T-cell (primary cell): Measurements from ENCODE around the gene ARHGAP25. TPM values are rescaled to one million over a fixed set of nuclear protein-coding genes. Genes with fewer than 3 reads are reported as not detected.
A peak's percentile ranks its signal among the peaks of the same experiment; 100 is the strongest.

Source experiments
- ATAC-seq, 4 experiments: fragments of 200-7000 bp in 3 of 4; fragments of 150-1000 bp in 1 of 4; cut with Tn5 transposase; replicated peaks in 1 of 4; 1 replicate in 3 of 4; 2 replicates in 1 of 4; pipeline ENCODE4 v1.10.0; 2021; ENCODE audit warnings: moderate library complexity in 3 of 4, mild to moderate bottlenecking in 2 of 4, moderate number of reproducible peaks in 1 of 4
- CTCF ChIA-PET, 2 donors: fragments of 300-600 bp; sonication (Branson Sonifier 250); formaldehyde crosslinking; loops; one replicate each; lab custom pipeline; 2022; ENCODE audit warnings: antibody characterized with exemption in 2 of 2; lab: Charles Lee
- POLR2A ChIA-PET, 2 donors: fragments of 300-600 bp; sonication (Branson Sonifier 250); formaldehyde crosslinking; loops; one replicate each; lab custom pipeline; 2022; ENCODE audit warnings: antibody characterized with exemption in 2 of 2; lab: Charles Lee
- DNase-seq, 35 experiments: peaks; one replicate each; pipeline versions ENCODE4 v3.0.0 to v3.0.0-alpha.2; 2013 to 2023
- H3K27ac ChIP-seq: one replicate; pipeline ENCODE4 v1.5.1; 2013; ENCODE audit warnings: low read length
- H3K27me3 ChIP-seq, 2 experiments: replicated peaks in 1 of 2; 1 replicate in 1 of 2; 2 replicates in 1 of 2; pipeline versions ENCODE4 v1.6.1 to v1.7.0; 2013; ENCODE audit warnings: low read length in 1 of 2, mixed read lengths in 1 of 2; ENCODE audit not compliant: control insufficient read depth in 2 of 2, insufficient read depth in 2 of 2; ENCODE audit errors: extremely low read depth in 1 of 2
- H3K36me3 ChIP-seq, 2 donors: 1 replicate in 1 of 2; 2 replicates in 1 of 2; pipeline versions ENCODE4 v1.6.1 to v1.7.0; 2013; ENCODE audit warnings: low read length in 1 of 2; ENCODE audit not compliant: control insufficient read depth in 2 of 2, insufficient read depth in 1 of 2; ENCODE audit errors: extremely low read depth in 1 of 2
- H3K4me1 ChIP-seq, 2 experiments: 1 replicate in 1 of 2; 2 replicates in 1 of 2; pipeline versions ENCODE4 v1.6.1 to v1.7.0; 2013; ENCODE audit warnings: low read length in 2 of 2, mixed read lengths in 1 of 2; ENCODE audit not compliant: insufficient read depth in 2 of 2, control insufficient read depth in 1 of 2; ENCODE audit errors: extremely low read depth in 1 of 2
- H3K4me3 ChIP-seq, 2 donors: 1 replicate in 1 of 2; 2 replicates in 1 of 2; pipeline versions ENCODE4 v1.5.1 to v1.7.0; 2013; ENCODE audit warnings: mild to moderate bottlenecking in 2 of 2, low read length in 1 of 2, moderate library complexity in 1 of 2; ENCODE audit not compliant: control insufficient read depth in 1 of 2; ENCODE audit errors: extremely low read depth in 1 of 2
- H3K9me3 ChIP-seq: 2 replicates; pipeline ENCODE4 v1.7.0; 2013
- H3K27ac Mint-ChIP-seq, 2 donors: one replicate each; pipeline ENCODE4 v1.8.0; 2020 to 2021; ENCODE audit warnings: mild to moderate bottlenecking in 2 of 2, mixed read lengths in 2 of 2
- H3K27me3 Mint-ChIP-seq, 2 donors: one replicate each; pipeline ENCODE4 v1.8.0; 2021 to 2022; ENCODE audit warnings: mixed read lengths in 2 of 2
- H3K36me3 Mint-ChIP-seq: one replicate; pipeline ENCODE4 v1.8.0; 2021; ENCODE audit warnings: mixed read lengths
- H3K4me1 Mint-ChIP-seq, 3 donors: one replicate each; pipeline ENCODE4 v1.8.0; 2020 to 2022; ENCODE audit warnings: mixed read lengths in 3 of 3, mild to moderate bottlenecking in 1 of 3
- H3K4me3 Mint-ChIP-seq, 3 donors: one replicate each; pipeline ENCODE4 v1.8.0; 2020 to 2022; ENCODE audit warnings: mild to moderate bottlenecking in 3 of 3, mixed read lengths in 3 of 3, moderate library complexity in 3 of 3
- H3K9me3 Mint-ChIP-seq, 3 donors: one replicate each; pipeline ENCODE4 v1.8.0; 2020 to 2022; ENCODE audit warnings: mixed read lengths in 3 of 3
- WGBS: methylation state at CpG from one replicate; pipeline ENCODE4 v1.1.5; 2013; ENCODE audit warnings: missing lambda C conversion rate; ENCODE audit not compliant: insufficient coverage; 5-methylcytosine and 5-hydroxymethylcytosine counted together
- total RNA-seq, 35 experiments: library from RNA in 6 of 35; stranded (reverse) in 6 of 35; fragments of 120-200 nt in 1 of 35; gene quantifications; one replicate each; pipeline versions ENCODE4 v1.2.1 to v1.2.4 and lab custom pipeline; 2013 to 2026

ARHGAP25 gene
- total RNA-seq, 5 donors from 2014 or later (not counting 1 experiment from before 2014, with no cell fraction given) = 103 to 134 (median 123) TPM

- no peaks in the 10 kb centered on the region for H3K9me3 ChIP-seq
- Mint-ChIP-seq H3K9me3 (no peaks in the 10 kb centered on the region), H3K4me1 (peaks cover 12 to 21% (median 15%) of the 10 kb centered on the region in 3 donors), H3K36me3 (no peaks in the 10 kb centered on the region), H3K4me3 (no peak overlapping the region), H3K27ac (no peak overlapping the region), H3K27me3 (peaks cover 0 to 3% of the 10 kb centered on the region in 2 donors)
- H3K27me3 ChIP-seq = no peaks in the 10 kb centered on the region
- WGBS = 98% methylated on average over 3 of the region's 3 CpGs
- DNase-seq = no peak
- ATAC-seq = no peak
- H3K4me1 ChIP-seq = peaks cover 3 to 5% of the 10 kb centered on the region in 2 experiments
- ChIA-PET CTCF (no interaction called here), POLR2A (no interaction called here)
- no peak overlapping the region for H3K27ac ChIP-seq
- H3K4me3 ChIP-seq = no peak overlapping the region
- no peaks in the 10 kb centered on the region for H3K36me3 ChIP-seq
These were observed 28.0 kb upstream of the ARHGAP25 start for GRCh38 chr2:68706637-68707036.

- H3K4me3 Mint-ChIP-seq = no peak overlapping the region
These were observed 26.0 kb upstream of the ARHGAP25 start for GRCh38 chr2:68708629-68709028.

GRCh38 chr2:68709421-68709911 is 25.1 kb upstream of the ARHGAP25 start:
- no peak overlapping the region for H3K4me3 Mint-ChIP-seq
- Histone ChIP-seq H3K4me3 (no peak overlapping the region), H3K36me3 (no peaks in the 10 kb centered on the region), H3K4me1 (peaks cover 3 to 5% of the 10 kb centered on the region in 2 experiments), H3K27me3 (no peaks in the 10 kb centered on the region), H3K27ac (no peak overlapping the region), H3K9me3 (no peaks in the 10 kb centered on the region)
- ChIA-PET CTCF (interaction anchor here (0.5 to 4.3 kb wide), 41 partner anchors 8 to 246 kb away, joined by 3 to 47 read pairs (median 4); partner anchors contain the start of genes APLF (in 1 of the 2), ARHGAP25 (in 1 of the 2) and FBXO48 (in 1 of the 2)), POLR2A (interaction anchor here (0.6 kb wide), 2 partner anchors 12 to 244 kb away, joined by 4 read pairs; no protein-coding TSS in a partner anchor)
- H3K27me3 Mint-ChIP-seq = no peaks in the 10 kb centered on the region
- peak in 1 of 35 experiments; percentile 59 for DNase-seq
- H3K36me3 Mint-ChIP-seq = no peaks in the 10 kb centered on the region
- peaks cover 16 to 33% (median 19%) of the 10 kb centered on the region in 3 donors for H3K4me1 Mint-ChIP-seq
- WGBS = no CpG with 5 or more reads among the region's 5 CpGs
- peak; percentile 50 to 80 (median 68) for ATAC-seq
- no peaks in the 10 kb centered on the region for H3K9me3 Mint-ChIP-seq
- H3K27ac Mint-ChIP-seq = peak overlapping the region; percentile 6 to 42

More at GRCh38 chr2:68708629-68709028, 26.0 kb upstream of the ARHGAP25 start:
- no peak for DNase-seq
- H3K36me3 ChIP-seq = no peaks in the 10 kb centered on the region
- H3K27ac ChIP-seq = no peak overlapping the region
- WGBS = 79% methylated on average over 3 of the region's 3 CpGs
- H3K9me3 ChIP-seq = no peaks in the 10 kb centered on the region
- H3K4me1 ChIP-seq = peaks cover 3 to 5% of the 10 kb centered on the region in 2 experiments
- Mint-ChIP-seq H3K27ac (no peak overlapping the region), H3K36me3 (no peaks in the 10 kb centered on the region), H3K4me1 (peaks cover 11 to 25% (median 11%) of the 10 kb centered on the region in 3 donors), H3K9me3 (no peaks in the 10 kb centered on the region), H3K27me3 (no peaks in the 10 kb centered on the region)
- H3K4me3 ChIP-seq = no peak overlapping the region
- H3K27me3 ChIP-seq = no peaks in the 10 kb centered on the region
- ChIA-PET CTCF (interaction anchor here (0.5 to 4.3 kb wide), 36 partner anchors 10 to 245 kb away, joined by 3 to 47 read pairs (median 4); partner anchors contain the start of genes APLF (in 1 of the 2), ARHGAP25 (in 1 of the 2) and FBXO48 (in 1 of the 2)), POLR2A (no interaction called here)
- ATAC-seq = no peak

- peaks cover 24 to 42% (median 28%) of the 10 kb centered on the region in 3 donors for H3K4me1 Mint-ChIP-seq
- H3K27ac Mint-ChIP-seq = no peak overlapping the region
- no CpG with 5 or more reads among the region's 1 CpG for WGBS
- H3K36me3 ChIP-seq = no peaks in the 10 kb centered on the region
- H3K36me3 Mint-ChIP-seq = no peaks in the 10 kb centered on the region
- ChIA-PET CTCF (interaction anchor here (0.6 to 4.3 kb wide), 15 partner anchors 8 to 940 kb away, joined by 3 to 47 read pairs (median 5); no protein-coding TSS in a partner anchor), POLR2A (no interaction called here)
- H3K9me3 Mint-ChIP-seq = no peaks in the 10 kb centered on the region
- DNase-seq (no peak), ATAC-seq (no peak)
- H3K4me1 ChIP-seq = peaks cover 7 to 12% of the 10 kb centered on the region in 2 experiments
- no peak overlapping the region for H3K4me3 Mint-ChIP-seq
- no peaks in the 10 kb centered on the region for H3K27me3 ChIP-seq
- H3K27ac ChIP-seq = no peak overlapping the region
- no peak overlapping the region for H3K4me3 ChIP-seq
- H3K9me3 ChIP-seq = no peaks in the 10 kb centered on the region
- no peaks in the 10 kb centered on the region for H3K27me3 Mint-ChIP-seq
These were observed 24.3 kb upstream of the ARHGAP25 start for GRCh38 chr2:68710336-68710735.

GRCh38 chr2:68710756-68711155 is 23.9 kb upstream of the ARHGAP25 start:
- H3K36me3 ChIP-seq = no peaks in the 10 kb centered on the region
- Mint-ChIP-seq H3K9me3 (no peaks in the 10 kb centered on the region), H3K4me1 (peaks cover 29 to 46% (median 32%) of the 10 kb centered on the region in 3 donors), H3K36me3 (no peaks in the 10 kb centered on the region), H3K4me3 (no peak overlapping the region), H3K27ac (no peak overlapping the region), H3K27me3 (no peaks in the 10 kb centered on the region)
- POLR2A ChIA-PET = no interaction called here
- H3K27ac ChIP-seq = no peak overlapping the region
- peaks cover 9 to 16% of the 10 kb centered on the region in 2 experiments for H3K4me1 ChIP-seq
- no peak overlapping the region for H3K4me3 ChIP-seq
- WGBS = no CpG with 5 or more reads among the region's 1 CpG
- ATAC-seq (no peak), DNase-seq (no peak)
- no peaks in the 10 kb centered on the region for H3K27me3 ChIP-seq
- no peaks in the 10 kb centered on the region for H3K9me3 ChIP-seq
- CTCF ChIA-PET = interaction anchor here (0.6 to 4.3 kb wide), 9 partner anchors 7 to 939 kb away, joined by 3 to 47 read pairs (median 3); no protein-coding TSS in a partner anchor

- Histone ChIP-seq H3K4me1 (peaks cover 33 to 40% of the 10 kb centered on the region in 2 experiments), H3K27ac (peak overlapping the region; percentile 57), H3K9me3 (no peaks in the 10 kb centered on the region), H3K27me3 (no peaks in the 10 kb centered on the region), H3K36me3 (no peaks in the 10 kb centered on the region), H3K4me3 (no peak overlapping the region)
- Mint-ChIP-seq H3K27me3 (no peaks in the 10 kb centered on the region), H3K9me3 (no peaks in the 10 kb centered on the region), H3K4me1 (peaks cover 63 to 81% (median 66%) of the 10 kb centered on the region in 3 donors), H3K36me3 (no peaks in the 10 kb centered on the region), H3K27ac (peak overlapping the region; percentile 59 to 98), H3K4me3 (peak overlapping the region in 1 of 3 donors; percentile 43)
- ATAC-seq (peak in 3 of 4 experiments; percentile 48 to 69 (median 63)), DNase-seq (peak in 15 of 35 experiments; percentile 7 to 57 (median 25))
- CTCF ChIA-PET = interaction anchor here in 1 of 2 donors (0.9 to 1.6 kb wide), 3 partner anchors 8 to 37 kb away, joined by 3 to 6 read pairs (median 3); no protein-coding TSS in a partner anchor
- 33% methylated on average over 2 of the region's 3 CpGs for WGBS
- POLR2A ChIA-PET = no interaction called here
These were observed 19.7 kb upstream of the ARHGAP25 start for GRCh38 chr2:68714866-68715265.
